ENCODE data around the gene RAB28.
"Not testable (repeated sequence)": the region's sequence is repeated elsewhere in the genome, so short reads cannot be mapped to it uniquely, and the experiment has no call there.

RAB28 gene

DNA sequence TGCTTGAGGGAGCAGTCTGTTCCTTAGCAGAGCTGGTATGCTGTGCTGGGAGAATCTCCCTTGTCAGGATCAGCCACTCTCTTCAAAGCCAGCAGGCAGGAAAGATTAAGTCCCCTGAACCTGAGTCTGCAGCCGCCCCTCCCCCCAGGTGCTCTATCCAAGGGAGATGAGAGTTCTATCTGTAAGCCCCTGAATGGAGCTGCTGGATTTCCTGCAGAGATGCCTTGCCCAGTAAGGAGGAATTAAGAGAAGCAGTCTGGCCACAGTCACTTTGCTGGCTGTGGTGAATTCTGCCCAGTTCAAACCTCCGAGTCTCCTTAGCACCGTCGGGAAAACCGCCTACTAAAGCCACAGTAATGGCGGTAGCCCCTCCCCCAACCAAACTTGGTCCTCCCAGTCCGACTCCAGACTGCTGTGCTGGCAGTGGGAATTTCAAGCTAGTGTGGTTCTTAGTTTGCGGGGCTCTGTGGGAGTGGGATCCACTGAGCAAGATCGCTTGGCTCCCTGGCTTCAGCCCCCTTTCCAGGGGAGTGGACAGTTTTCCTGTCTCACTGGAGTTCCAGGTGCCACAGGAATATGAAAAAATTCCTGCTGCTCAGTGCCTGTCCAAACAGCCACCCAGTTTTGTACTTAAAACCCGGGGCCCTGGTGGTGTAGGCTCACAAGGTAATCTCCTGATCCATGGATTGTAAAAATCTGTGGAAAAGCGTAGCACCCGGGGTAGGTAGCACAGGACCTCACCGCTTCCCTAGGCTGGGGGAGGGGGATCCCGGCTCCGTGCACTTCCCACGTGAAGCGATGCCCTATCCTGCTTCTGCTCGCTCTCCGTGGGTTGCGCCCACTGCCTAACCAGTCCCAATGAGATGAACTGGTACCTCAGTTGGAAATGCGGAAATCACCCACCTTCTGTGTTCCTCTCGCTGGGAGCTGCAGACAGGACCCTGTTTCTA lies 38.0 kb downstream of the RAB28 start:
- DNase-seq: no peak

DNA sequence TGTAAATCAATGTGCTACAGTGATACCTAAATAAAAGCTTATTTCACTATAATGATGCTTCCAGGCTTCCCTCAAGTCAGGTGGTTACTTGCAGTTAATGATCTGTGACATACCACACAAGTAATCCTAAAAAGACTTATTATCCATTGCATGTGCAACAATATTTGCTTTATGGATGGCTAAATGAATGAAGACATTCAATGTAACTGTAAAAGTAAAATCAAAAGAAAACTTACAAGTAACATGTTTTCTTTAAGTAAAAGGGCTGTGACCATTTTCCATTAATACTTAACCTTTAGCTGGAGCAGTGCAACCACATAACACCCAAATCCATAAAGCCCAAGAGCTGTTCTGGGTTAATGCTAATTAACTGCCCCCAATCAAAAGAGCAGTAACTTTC lies 42.6 kb downstream of the RAB28 start:
- no peak for DNase-seq

DNA sequence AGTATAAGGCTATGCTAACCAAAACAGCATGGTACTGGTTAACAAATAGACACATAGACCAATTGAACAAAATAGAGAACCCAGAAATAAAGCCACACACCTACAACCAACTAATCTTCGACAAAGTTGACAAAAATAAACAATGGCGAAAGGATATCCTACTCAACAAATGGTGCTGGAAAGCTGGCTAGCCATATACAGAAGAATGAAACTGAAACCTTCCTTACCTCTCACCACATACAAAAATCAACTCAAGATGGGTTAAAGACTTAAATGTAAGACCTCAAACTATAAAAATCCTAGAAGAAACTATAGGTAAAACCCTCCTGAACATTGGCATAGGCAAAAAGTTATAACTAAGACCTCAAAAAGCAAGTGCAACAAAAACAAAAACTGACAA lies 47.2 kb downstream of the RAB28 start:
- peak in 1 of 5 experiments; percentile 9 for DNase-seq

DNA sequence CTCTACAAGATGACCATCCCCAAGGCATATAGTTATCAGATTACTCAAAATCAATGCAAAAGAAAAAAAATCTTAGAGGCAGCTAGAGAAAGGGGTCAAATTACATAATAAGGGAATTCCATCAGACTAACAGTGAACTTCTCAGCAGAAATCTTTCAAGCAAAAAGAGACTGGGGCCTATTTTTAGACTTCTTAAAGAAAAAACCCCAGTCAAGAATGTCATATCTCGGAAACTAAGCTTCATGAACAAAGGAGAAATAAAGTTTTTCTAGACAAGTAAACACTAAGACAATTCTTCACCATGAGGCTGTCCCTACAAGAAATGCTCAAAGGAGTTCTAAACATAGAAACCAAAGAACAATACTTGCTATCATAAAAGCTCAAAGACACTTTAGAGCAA lies 51.7 kb downstream of the RAB28 start:
- no peak for DNase-seq

DNA sequence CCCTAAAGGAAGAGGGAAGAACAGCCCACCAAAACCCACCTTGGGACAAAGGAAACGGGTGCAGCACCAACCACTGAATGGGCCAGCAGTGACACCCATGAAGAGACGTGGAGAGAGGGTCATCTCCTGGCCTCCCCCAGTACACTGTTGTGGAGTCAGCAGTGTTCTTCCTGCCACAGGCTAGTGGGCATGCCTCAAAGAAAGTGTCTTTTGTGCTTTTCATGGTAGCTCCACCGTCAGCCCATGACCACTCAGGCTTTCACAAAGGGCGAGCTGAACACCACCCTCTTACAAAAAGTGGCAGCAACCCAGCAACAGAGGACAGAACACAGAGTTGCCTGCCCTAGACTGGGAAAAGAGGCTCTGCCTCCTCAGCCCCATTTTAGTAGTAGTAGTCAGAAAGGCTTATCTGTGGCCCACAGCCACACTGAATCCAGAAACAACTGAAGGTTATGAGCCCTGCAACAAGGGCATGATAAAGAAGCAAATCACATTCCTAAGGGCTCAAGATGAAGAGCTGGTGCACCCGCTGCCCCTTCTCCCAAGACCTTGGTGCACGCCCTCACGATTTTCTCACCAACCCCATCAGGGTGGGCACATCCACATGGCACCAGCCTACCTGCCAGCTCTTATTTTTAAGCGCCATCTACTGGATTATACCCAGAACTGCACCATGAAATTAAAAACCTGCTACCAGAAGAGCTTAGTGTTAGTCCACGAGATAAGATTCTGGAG lies 53.1 kb downstream of the RAB28 start:
- DNase-seq: no peak

DNA sequence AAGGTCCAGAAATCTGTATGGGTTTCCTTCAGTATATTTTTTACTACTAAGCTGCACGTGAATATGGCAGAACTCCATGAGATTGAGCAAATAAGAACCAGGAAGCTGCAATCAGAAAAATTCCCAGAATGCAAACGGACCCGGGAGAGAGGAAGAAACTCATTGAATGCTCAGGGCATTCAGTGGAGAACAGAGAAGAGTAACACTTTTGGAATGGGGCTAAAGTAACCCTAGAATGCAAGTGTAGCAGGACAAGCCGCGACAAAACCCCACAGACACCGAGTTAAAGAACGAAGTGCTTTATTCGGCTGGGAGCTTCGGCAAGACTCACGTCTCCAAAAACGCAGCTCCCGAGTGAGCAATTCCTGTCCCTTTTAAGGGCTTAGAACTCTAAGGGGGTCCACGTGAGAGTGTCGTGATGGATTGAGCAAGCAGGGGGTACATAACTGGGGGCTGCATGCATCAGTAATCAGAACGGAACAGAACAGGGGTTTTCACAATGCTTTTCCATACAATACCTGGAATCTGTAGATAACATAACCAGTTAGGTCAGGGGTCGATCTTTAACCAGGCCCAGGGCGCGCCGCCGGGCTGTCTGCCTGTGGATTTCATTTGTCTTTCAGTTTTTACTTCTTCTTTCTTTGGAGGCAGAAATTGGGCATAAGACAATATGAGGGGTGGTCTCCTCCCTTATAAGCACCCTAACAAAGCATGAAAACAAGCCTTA lies 56.4 kb downstream of the RAB28 start:
- no peak for DNase-seq

DNA sequence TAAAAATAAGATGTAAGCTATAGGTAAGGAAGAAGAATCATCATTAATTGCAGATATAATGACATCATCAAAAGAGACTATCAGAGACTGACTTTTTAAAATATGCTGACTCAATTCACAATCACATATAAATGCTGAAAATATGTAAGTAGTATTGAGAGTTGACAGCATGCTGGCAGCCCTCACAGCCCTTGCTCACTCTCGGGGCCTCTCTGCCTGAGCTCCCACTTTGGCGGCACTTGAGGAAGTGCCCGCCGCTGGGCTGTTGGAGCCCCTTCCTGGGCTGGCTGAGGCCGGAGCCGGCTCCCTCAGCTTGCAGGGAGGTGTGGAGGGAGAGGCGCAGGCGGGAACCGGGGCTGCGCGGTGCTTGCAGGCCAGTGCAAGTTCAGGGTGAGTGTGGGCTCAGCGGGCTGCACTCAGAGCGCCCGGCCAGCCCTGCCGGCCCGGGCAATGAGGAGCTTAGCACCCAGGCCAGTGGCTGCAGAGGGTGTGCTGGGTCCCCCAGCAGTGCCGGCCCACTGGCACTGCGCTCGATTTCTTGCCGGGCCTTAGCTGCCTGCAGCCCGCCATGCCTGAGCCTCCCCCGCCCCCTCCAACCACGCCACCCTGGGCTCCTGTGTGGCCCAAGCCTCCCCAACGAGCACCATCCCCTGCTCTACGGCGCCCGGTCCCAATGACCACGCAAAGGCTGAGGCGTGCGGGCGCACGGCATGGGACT lies 68.9 kb downstream of the RAB28 start:
- no peak for DNase-seq

DNA sequence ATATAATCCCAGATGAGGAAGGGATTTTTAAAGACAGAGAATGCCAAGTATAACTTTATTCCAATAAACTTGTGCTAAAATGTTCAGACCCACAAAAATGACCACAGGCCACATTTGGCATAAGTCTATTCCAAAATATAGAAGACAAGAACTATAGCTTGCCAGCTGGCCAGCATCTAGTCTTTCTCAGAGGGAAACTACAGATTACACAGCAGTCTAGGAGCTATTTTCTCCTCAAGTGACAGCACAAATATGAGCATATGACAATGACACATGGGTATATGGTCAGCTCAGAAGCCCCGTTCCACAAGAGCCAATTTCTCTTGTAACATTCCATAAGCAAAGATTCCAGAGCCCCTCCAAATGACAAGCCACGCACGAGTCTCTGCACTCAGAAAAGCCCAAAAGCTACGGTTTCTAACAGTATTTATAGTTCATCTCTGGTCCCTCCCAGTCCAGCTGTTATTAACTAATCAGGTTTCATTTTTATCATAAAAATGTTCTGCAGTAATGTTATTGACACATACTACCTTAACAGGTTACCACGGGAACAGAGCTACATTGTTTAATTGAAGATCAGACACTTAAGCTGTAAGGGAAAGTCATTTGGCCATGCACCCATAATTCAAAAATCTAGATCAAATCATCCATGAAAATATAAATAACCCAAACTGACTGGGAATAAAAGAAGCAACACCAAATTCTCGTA lies 70.3 kb downstream of the RAB28 start:
- no peak for DNase-seq

DNA sequence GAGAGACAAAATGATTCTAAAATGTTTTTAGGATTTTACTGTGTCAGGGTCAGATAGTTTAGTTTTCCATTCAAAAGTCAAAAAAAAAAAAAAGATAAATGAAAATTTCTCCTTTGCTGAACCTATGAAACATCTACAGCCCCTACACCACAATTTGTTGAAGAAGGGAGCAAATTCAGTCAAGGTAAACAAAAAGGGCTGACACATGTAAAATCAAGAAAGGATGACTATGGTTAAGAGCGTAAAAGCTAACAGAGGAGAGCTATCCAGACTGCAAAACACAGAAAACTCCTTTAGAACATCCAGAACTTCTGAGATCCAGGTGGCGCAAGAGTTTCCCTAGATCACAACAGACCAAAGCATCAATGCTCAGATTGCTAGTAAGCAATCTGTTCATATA lies 72.2 kb downstream of the RAB28 start:
- no peak for DNase-seq

DNA sequence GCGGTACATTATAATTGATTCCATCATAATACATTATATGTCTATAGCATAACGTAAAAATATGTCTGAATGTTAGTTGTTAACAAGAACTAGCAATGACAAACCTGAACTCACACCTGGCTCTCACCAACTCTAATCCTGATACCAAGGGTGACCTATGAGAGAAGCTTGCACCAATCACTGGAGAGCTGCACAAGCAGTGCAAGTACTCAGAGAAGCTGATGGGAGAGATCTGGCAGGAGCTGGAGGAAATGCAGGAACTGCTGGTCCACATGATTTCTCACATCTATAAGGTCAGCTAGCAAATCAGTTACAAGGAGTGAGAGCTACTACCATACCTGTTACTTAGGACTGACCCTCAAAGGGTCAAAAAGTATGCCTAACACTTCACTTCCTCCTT lies 74.8 kb downstream of the RAB28 start:
- DNase-seq: no peak

DNA sequence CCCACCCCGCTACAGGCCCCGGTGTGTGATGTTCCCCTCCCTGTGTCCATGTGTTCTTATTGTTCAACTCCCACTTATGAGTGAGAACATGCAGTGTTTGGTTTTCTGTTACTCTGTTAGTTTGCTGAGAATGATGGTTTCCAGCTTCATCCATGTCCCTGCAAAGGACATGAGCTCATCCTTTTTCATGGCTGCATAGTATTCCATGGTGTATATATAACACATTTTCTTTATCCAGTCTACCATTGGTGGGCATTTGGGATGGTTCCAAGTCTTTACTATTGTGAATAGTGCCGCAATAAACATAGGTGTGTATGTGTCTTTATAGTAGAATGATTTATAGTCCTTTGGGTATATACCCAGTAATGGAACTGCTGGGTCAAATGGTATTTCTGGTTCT lies 78.0 kb downstream of the RAB28 start:
- DNase-seq: not testable (repeated sequence)

DNA sequence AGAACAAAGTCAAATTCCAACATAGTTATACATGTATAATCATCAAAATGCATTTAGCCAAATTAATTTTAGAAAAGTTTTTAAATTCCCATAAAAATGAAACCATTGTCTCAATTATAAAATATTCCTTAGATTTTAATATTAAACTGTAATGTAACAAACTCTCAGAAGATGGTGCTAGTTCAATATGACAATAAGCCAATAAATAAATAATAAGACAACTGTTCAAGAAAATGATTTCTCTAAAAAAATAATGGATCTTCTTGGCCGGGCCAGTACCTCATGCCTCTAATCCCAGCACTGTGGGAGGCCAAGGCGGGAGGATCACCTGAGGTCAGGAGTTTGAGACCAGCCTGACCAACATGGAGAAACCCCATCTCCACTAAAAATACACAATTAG lies 80.3 kb downstream of the RAB28 start:
- no peak for DNase-seq

DNA sequence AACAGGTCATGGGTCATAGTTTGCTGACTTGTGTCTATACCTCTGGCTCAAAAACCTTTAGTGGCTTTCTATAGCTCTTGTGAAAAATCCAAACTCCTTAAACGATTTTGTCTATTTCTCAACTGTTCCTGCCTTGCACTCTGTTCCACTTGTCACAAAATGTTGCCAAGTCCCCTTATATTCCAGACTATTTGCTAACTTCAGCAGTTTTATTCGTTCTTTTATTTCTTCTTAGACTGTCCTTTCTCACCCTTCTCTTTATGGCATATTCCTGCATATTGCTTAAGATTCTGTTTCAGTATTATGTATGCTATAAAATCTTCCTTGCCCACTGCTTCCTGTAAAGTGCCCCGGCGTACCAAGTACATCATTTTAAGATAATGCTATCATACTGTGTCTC lies 80.8 kb downstream of the RAB28 start:
- no peak for DNase-seq

DNA sequence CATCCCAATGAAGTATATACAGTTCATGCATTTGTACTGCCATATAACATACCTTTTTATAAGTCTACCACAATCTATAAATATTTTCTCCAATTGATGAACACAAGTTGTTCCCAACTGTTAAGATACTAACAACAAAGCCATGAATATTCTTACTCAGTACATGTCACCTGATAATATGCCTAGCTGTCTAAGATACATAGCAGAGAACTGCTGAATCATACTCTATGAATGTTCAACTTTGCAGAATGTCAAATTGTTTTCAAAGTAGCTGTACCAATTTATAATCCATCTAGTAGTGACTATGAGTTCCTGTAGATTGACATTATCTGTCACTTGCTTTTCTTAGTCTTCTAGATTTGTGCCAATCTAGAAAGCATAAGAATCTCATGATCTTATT lies 84.9 kb downstream of the RAB28 start:
- DNase-seq: no peak

DNA sequence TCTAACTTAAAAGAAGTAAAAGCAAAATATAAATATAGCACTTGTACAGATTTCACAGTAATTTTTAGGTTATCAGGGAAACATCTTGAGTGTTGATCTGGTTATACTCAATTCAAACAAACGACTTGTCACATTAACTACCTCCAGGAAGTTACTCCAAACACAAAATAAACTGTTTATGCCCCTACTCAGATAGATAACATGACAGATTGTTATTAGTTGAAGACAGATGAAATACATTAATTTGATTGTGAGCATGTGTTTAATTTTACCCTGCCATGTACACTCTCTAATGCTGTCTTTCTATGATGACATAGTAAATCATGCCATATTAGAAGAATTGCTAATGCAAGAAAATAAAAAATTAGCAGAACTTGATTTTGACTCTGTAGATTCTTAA lies 88.0 kb downstream of the RAB28 start:
- DNase-seq: no peak

DNA sequence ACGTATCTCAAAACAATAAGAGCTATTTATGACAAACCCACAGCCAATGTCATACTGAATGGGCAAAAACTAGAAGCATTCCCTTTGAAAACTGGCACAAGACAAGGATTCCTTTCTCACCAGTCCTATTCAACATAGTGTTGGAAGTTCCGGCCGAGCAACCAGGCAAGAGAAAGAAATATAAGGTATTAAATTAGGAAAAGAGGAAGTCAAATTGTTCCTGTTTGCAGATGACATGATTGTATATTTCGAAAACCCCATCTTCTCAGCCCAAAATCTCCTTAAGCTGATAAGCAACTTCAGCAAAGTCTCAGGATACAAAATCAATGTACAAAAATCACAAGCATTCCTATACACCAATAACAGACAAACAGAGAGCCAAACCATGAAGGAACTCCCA lies 94.2 kb downstream of the RAB28 start:
- not testable (repeated sequence) for DNase-seq

DNA sequence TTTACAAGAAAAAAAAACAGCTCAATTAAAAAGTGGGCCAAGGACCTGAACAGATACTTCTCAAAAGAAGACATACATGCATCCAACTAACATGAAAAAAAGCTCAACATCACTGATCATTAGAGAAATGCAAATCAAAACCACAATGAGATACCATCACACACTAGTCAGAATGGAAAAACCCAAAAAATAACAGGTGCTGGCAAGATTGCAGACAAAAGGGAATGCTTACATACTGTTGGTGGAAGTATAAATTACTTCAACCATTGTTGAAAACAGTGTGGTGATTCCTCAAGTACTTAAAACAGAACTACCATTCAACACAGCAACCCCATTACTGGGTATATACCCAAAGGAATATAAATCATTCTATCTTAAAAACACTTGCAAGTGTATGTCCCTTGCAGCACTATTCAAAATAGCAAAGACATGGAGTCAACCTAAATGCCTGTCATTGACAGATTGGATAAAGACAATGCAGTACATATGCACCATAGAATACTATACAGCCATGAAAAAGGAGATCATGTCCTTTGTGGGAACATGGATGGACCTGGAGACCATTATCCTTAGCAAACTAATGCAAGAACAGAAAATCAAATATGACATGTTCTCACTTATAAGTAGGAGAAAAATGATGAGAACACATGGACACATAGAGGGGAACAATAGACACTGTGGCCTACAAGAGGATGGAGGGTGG lies 97.6 kb downstream of the RAB28 start:
- peak in 1 of 5 experiments; percentile 78 for DNase-seq

DNA sequence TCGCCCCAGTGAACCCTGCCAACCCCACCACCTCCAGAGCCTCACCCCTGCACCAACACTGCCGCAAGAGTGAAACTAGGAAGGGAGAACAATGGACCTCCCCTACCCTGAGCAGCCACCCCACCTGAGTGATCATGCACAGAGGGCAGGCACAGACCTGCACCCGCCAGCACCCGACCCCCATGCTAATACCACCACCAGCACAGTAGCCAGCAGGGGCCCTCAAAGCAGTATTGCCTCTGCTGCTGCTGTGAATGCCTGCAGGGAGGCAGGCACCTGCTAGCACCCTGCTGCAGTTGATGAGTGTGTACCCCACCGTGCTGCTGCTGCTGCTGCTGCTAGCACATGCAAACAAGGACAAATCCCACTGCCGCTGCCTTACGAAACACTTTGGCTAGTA lies 100.1 kb downstream of the RAB28 start:
- DNase-seq: no peak

DNA sequence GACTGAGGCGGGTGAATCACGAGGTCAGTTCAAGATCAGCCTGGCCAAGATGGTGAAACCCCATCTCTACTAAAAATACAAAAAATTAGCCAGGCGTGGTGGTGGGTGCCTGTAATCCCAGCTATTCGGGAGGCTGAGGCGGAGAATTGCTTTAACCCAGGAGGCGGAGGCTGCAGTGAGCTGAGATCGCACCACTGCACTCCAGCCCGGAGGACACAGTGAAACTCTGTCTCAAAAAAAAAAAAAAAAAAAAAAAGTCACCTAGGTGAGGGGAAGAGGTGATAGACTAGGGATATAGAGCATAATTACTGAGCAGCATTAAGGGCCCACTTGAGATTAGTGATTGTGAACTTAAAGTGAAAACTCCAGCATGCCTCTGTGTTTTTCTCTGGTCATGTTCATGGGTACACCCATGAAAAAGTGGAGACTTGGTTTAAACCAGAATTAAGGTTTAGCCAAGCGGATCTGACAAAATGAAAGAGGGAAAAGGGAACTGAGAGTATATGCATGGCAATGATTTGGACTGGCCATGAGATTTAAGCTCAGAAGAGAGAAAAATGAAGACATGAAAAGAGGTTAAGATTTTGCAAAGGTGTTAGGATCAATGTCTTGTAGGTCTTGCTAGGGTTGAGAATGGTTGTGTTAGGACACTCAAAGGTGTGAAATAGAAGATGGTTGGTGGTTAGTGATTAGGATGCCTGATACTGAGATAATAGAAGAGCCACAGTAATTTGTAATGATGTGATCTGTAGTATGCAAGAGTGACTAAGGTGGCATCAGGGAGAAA lies 105.0 kb downstream of the RAB28 start:
- no peak for DNase-seq

DNA sequence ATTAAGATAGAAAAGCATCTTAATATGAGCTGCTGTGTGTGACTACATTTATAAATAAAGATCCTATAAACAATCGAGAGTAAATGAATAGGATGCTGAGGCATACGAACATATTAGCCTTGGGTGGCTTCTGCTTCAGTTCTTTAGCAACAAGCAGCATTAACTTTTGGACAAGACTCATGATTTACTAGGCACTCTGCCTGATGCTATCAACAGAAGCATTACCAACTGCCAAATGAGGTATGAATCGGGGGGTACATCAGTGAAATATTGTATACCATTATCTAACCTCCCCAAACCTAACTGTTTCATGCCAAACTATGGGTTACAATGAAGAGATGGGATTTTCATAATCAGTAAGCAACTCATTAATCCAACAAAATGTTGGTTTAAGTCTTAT lies 113.1 kb downstream of the RAB28 start:
- no peak for DNase-seq

DNA sequence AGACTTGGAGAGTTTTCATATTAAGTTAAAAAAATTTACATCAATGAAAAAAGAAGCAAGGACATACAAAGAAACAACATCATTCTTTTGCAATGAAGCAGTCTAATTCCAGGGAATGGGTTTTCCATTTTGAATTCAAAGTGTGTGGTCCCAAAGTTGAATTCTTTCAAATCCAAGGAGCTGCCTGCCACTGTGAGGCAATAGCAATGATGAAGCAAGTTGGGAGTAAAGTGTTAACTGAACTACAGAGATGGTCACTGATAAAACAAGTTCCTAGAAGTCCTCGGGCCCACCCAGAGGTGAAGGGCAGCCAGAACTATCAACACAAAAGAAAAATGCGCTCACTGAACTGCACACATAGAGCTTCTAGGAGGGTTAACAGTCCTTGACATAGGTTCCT lies 115.9 kb downstream of the RAB28 start:
- DNase-seq: no peak
